Uterus (tissue), 2 donors: Measurements from ENCODE around the gene NHEJ1.

Experiments used
- CTCF ChIP-seq, 4 experiments: fragments of 200-600 bp in 2 of 4; fragments of 450-650 bp in 2 of 4; sonication (generic) in 2 of 4; IDR thresholded peaks; one replicate each; pipeline ENCODE4 v1.5.1; 2016 to 2019; ENCODE audit warnings: antibody characterized with exemption in 4 of 4, mild to moderate bottlenecking in 2 of 4, moderate library complexity in 1 of 4
- POLR2A ChIP-seq, 2 donors: fragments of 450-650 bp; IDR thresholded peaks; one replicate each; pipeline ENCODE4 v1.6.1; 2016; ENCODE audit warnings: antibody characterized with exemption in 2 of 2, mild to moderate bottlenecking in 1 of 2, moderate library complexity in 1 of 2

GRCh38 chr2:219035942-219036341 is 124.7 kb downstream of the NHEJ1 start:
- TF ChIP-seq CTCF (IDR thresholded peaks at IDR 0.05) (no peak), POLR2A (IDR thresholded peaks at IDR 0.05) (no peak)
